K562 (cell line): Measurements from ENCODE around the gene NF1. TPM values are rescaled to one million over a fixed set of nuclear protein-coding genes. Genes with fewer than 3 reads are reported as not detected.

Source experiments
- ATAC-seq: fragments of 200-7000 bp; cut with Tn5 transposase; 3 replicates; pipeline ENCODE4 v1.9.1; 2020; ENCODE audit warnings: moderate library complexity
- BruUV-seq: library from RNA; stranded (reverse); fragments of 400-500 nt; replicated peaks from 2 replicates; lab custom pipeline; 2021; lab: Mats Ljungman, UMichigan
- CTCF ChIA-PET: fragments of 300-600 bp; formaldehyde crosslinking; extraction: SDS; loops from one replicate; lab custom pipeline; 2021; ENCODE audit warnings: low intra/inter-chr PET ratio; lab: Yijun Ruan, JAX
- POLR2A ChIA-PET: fragments of 300-600, 350-650 bp; sonication (Branson Sonifier 250); formaldehyde crosslinking; extraction: SDS; loops from one replicate; lab custom pipeline; 2021; ENCODE audit warnings: antibody characterized with exemption, inconsistent platforms; lab: Yijun Ruan, JAX
- DNase-seq, 4 experiments: peaks; one replicate each; pipeline versions ENCODE4 v3.0.0 to v3.0.0-alpha.2; 2011 to 2018; ENCODE audit warnings: low spot score in 3 of 4, mixed read lengths in 3 of 4; ENCODE audit errors: extremely low read depth in 1 of 4
- FAIRE-seq: peaks from 2 replicates; lab custom pipeline; 2011; peaks lifted over from hg19 to GRCh38; lab: Jason Lieb, UNC
- H2AFZ ChIP-seq: 2 replicates; pipeline ENCODE4 v1.6.0; 2011; ENCODE audit warnings: low read depth, low read length, control low read depth, inconsistent platforms
- H3K27ac ChIP-seq: fragments of 200-600 bp; 3 replicates; pipeline ENCODE4 v1.8.0; 2011; ENCODE audit warnings: low read depth, mild to moderate bottlenecking, control low read depth, inconsistent platforms, low read length, moderate library complexity, mixed read lengths; ENCODE audit errors: extremely low read depth
- H3K27me3 ChIP-seq, 2 experiments: fragments of 300-600 bp in 1 of 2; 2 replicates in 1 of 2; 3 replicates in 1 of 2; pipeline versions ENCODE4 v1.6.0 to v1.8.0; 2011; ENCODE audit warnings: inconsistent platforms in 2 of 2, low read length in 2 of 2, mild to moderate bottlenecking in 1 of 2, mixed read lengths in 1 of 2, moderate library complexity in 1 of 2; ENCODE audit not compliant: control insufficient read depth in 2 of 2, insufficient read depth in 2 of 2
- H3K36me3 ChIP-seq: fragments of 300-600 bp; 3 replicates; pipeline ENCODE4 v1.8.0; 2011; ENCODE audit warnings: mild to moderate bottlenecking, low read length, inconsistent platforms; ENCODE audit not compliant: control insufficient read depth, insufficient read depth
- H3K4me1 ChIP-seq, 2 experiments: fragments of 200-600 bp in 1 of 2; replicated peaks in 1 of 2; 2 replicates in 1 of 2; 3 replicates in 1 of 2; pipeline versions ENCODE4 v1.5.1 to v1.8.0; 2011; ENCODE audit warnings: inconsistent platforms in 2 of 2, low read length in 2 of 2, mild to moderate bottlenecking in 1 of 2, mixed read lengths in 1 of 2, moderate library complexity in 1 of 2; ENCODE audit not compliant: control insufficient read depth in 2 of 2, insufficient read depth in 2 of 2
- H3K4me2 ChIP-seq: 2 replicates; pipeline ENCODE4 v1.6.1; 2011; ENCODE audit warnings: low read length, control low read depth, inconsistent platforms, mixed read lengths; ENCODE audit not compliant: insufficient read depth
- H3K4me3 ChIP-seq: fragments of 200-600 bp; sonication (generic), shearing (Covaris generic); 2 replicates; pipeline ENCODE4 v1.5.1; 2016; ENCODE audit warnings: control low read depth, inconsistent platforms
- H3K79me2 ChIP-seq: fragments of 200-600 bp; 3 replicates; pipeline ENCODE4 v1.8.0; 2011; ENCODE audit warnings: low read length, inconsistent platforms; ENCODE audit not compliant: control insufficient read depth, insufficient read depth
- H3K9ac ChIP-seq, 2 experiments: 2 replicates each; pipeline versions ENCODE4 v1.6.0 to v1.6.1; 2011; ENCODE audit warnings: low read depth in 2 of 2, low read length in 2 of 2, control low read depth in 1 of 2, inconsistent platforms in 1 of 2, mild to moderate bottlenecking in 1 of 2, mixed read lengths in 1 of 2; ENCODE audit not compliant: insufficient read depth in 1 of 2
- H3K9me1 ChIP-seq: one replicate; pipeline ENCODE4 v1.6.0; 2011; ENCODE audit warnings: inconsistent platforms, mild to moderate bottlenecking, low read length, moderate library complexity; ENCODE audit not compliant: control insufficient read depth, insufficient read depth
- H3K9me3 ChIP-seq: replicated peaks from 2 replicates; pipeline ENCODE4 v1.5.1; 2011; ENCODE audit warnings: low read depth, low read length, inconsistent platforms; ENCODE audit not compliant: control insufficient read depth, insufficient read depth
- H4K20me1 ChIP-seq: replicated peaks from 2 replicates; pipeline ENCODE4 v1.6.1; 2011; ENCODE audit warnings: low read length, inconsistent platforms, mixed read lengths; ENCODE audit not compliant: control insufficient read depth, insufficient read depth
- ARID1B ChIP-seq: fragments of 450-650 bp; IDR thresholded peaks from 2 replicates; pipeline ENCODE4 v1.6.1; 2016; ENCODE audit warnings: antibody characterized with exemption, mild to moderate bottlenecking, inconsistent platforms
- FOSL1 ChIP-seq: fragments of 200-800 bp; sonication (Bioruptor generic); conservative IDR thresholded peaks from 2 replicates; pipeline ENCODE4 v1.6.1; 2016; ENCODE audit warnings: missing genetic modification characterization, missing compliant biosample characterization
- HDGF ChIP-seq: fragments of 450-650 bp; IDR thresholded peaks from 2 replicates; pipeline ENCODE4 v1.6.1; 2016
- HNRNPK ChIP-seq: fragments of 200-400 bp; formaldehyde crosslinking; IDR thresholded peaks from one replicate; pipeline ENCODE4 v1.6.1; 2018; ENCODE audit warnings: mild to moderate bottlenecking, low read depth, low read length; ENCODE audit not compliant: poor library complexity, severe bottlenecking
- OTX1 ChIP-seq: fragments of 450-650 bp; formaldehyde crosslinking; IDR thresholded peaks from 2 replicates; pipeline ENCODE4 v1.4.0; 2022; ENCODE audit warnings: mild to moderate bottlenecking
- POU5F1 ChIP-seq: fragments of 150-350 bp; IDR thresholded peaks from 2 replicates; pipeline ENCODE4 v1.6.1; 2014; ENCODE audit warnings: borderline replicate concordance, low read length, low read depth, mild to moderate bottlenecking; ENCODE audit not compliant: partially characterized antibody
- RBM17 ChIP-seq: fragments of 200-400 bp; formaldehyde crosslinking; IDR thresholded peaks from 2 replicates; pipeline ENCODE4 v1.6.1; 2017; ENCODE audit warnings: low read depth, mild to moderate bottlenecking, low read length, borderline replicate concordance
- RBM25 ChIP-seq: fragments of 200-400 bp; formaldehyde crosslinking; IDR thresholded peaks from 2 replicates; pipeline ENCODE4 v1.6.1; 2018; ENCODE audit warnings: low read length, low read depth, moderate library complexity; ENCODE audit not compliant: severe bottlenecking
- ZBTB7A ChIP-seq: IDR thresholded peaks from 2 replicates; pipeline ENCODE4 v1.6.1; 2011; ENCODE audit warnings: low read depth, mild to moderate bottlenecking, low read length, moderate library complexity, borderline replicate concordance; ENCODE audit not compliant: control insufficient read depth
- ZKSCAN8 ChIP-seq: fragments of 200-800 bp; sonication (Bioruptor generic); IDR thresholded peaks from 2 replicates; pipeline ENCODE4 v1.6.1; 2016; ENCODE audit warnings: missing genetic modification characterization, missing compliant biosample characterization
- ZNF134 ChIP-seq: fragments of 250-450 bp; sonication (Bioruptor Pico); conservative IDR thresholded peaks from 2 replicates; pipeline ENCODE4 v1.4.0; 2020
- ZNF146 ChIP-seq: IDR thresholded peaks from one replicate; pipeline ENCODE4 v1.6.1; 2018; ENCODE audit warnings: missing compliant biosample characterization; ENCODE audit not compliant: unreplicated experiment
- ZNF696 ChIP-seq: fragments of 250-450 bp; sonication (Bioruptor Pico); conservative IDR thresholded peaks from 2 replicates; pipeline ENCODE4 v1.4.0; 2020; ENCODE audit warnings: mild to moderate bottlenecking, moderate library complexity
- WGBS: fragments of 100-300 bp; shearing (Covaris generic); methylation state at CpG from one replicate; pipeline ENCODE4 v1.1.6; 2016; ENCODE audit warnings: low coverage, mixed read lengths; ENCODE audit not compliant: insufficient coverage; ENCODE audit errors: missing lambda C conversion rate; 5-methylcytosine and 5-hydroxymethylcytosine counted together
- in situ Hi-C: fragments of 300-500 bp; cut with MboI; formaldehyde crosslinking; loops from 4 replicates; pipeline ENCODE4 v1.15.0; 2018; ENCODE audit warnings: inconsistent platforms, mixed read lengths
- intact Hi-C: fragments of 100-400 bp; cut with micrococcal nuclease; formaldehyde crosslinking; loops from 2 replicates; pipeline ENCODE4 v1.14.2; 2022
- polyA plus RNA-seq, 8 experiments: library from polyadenylated mRNA; depleted of rRNA in 4 of 8; stranded (reverse) in 5 of 8; unstranded in 3 of 8; fragments of >200 nt; fragmentation: Nextera tagmentation in 2 of 8; fragmentation: Illumina TruSeq in 1 of 8; extraction: Ambion mirVana in 2 of 8; extraction: Trizol in 1 of 8; gene quantifications; 2 replicates each; pipeline versions ENCODE4 v1.2.1 to v1.2.3, GENCODE V29; 2011 to 2014; ENCODE audit warnings: inconsistent platforms in 1 of 8, missing spikeins in 1 of 8
- total RNA-seq, 7 experiments: library from RNA; depleted of rRNA in 6 of 7; stranded (reverse); fragments of >200 nt in 6 of 7; fragmentation: Illumina TruSeq in 2 of 7; extraction: Trizol in 2 of 7; gene quantifications; 2 replicates each; pipeline versions ENCODE4 v1.2.1 to v1.2.3, GENCODE V29; 2011 to 2021; ENCODE audit warnings: low replicate concordance in 1 of 7
- TF ChIP-seq, protein P1 (sequence below): fragments of 450-650 bp; conservative IDR thresholded peaks from 2 replicates; pipeline ENCODE4 v1.6.1; 2016; ENCODE audit warnings: missing genetic modification characterization, low read depth, mild to moderate bottlenecking, control low read depth, missing compliant biosample characterization
- TF ChIP-seq, protein P2 (sequence below): fragments of 200-800 bp; sonication (Bioruptor generic); IDR thresholded peaks from 2 replicates; pipeline ENCODE4 v1.6.1; 2017; ENCODE audit warnings: missing genetic modification characterization, missing compliant biosample characterization
- TF ChIP-seq, protein P3 (sequence below): fragments of 250-450 bp; sonication (Bioruptor Pico); IDR thresholded peaks from 2 replicates; pipeline ENCODE4 v1.8.0; 2022; ENCODE audit warnings: moderate library complexity, mild to moderate bottlenecking, inconsistent platforms
- TF ChIP-seq, protein P4 (sequence below), 2 experiments: fragments of 450-650 bp in 1 of 2; sonication (generic) in 1 of 2; formaldehyde crosslinking in 1 of 2; IDR thresholded peaks in 1 of 2; conservative IDR thresholded peaks in 1 of 2; 2 replicates each; pipeline versions ENCODE4 v1.6.1 to v1.8.1; 2016 to 2023; ENCODE audit warnings: mild to moderate bottlenecking in 2 of 2, moderate library complexity in 2 of 2, inconsistent platforms in 1 of 2, missing genetic modification reagents in 1 of 2

NF1 gene
- total and polyA plus RNA-seq, 9 of the 15 experiments (the other 6 are each of a cell fraction or from before 2014, with no cell fraction given): 3.4 to 41.9 (median 24.3) TPM

DNA sequence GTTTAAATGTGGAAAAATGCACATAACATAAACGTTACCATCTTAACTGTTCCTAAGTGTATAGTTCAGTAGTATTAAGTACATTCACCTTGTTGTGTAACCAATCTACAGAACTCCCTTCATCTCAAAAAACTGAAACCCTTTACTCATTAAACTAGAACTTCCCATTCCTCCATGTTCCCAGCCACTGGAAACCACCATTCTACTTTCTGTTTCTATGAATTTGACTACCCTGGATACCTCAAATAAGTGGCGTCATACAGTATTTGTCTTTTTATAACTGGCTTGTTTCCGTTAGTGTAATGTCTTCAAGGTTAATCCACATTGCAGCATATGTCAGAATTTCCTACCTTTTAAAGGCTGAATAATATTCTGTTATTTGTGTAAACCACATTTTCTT, 38.2 kb downstream of the NF1 start:
- intact Hi-C loops: no loop called here
- ATAC-seq (no peak), DNase-seq (no peak), FAIRE-seq (no peak)
- Histone ChIP-seq H3K9me1 (no peaks in the 10 kb centered on the region), H4K20me1 (no peaks in the 10 kb centered on the region; the same call in 1 of the 2 replicates), H3K9me3 (no peaks in the 10 kb centered on the region), H3K27me3 (no peaks in the 10 kb centered on the region), H3K4me1 (peaks cover 0 to 10% of the 10 kb centered on the region in 2 experiments; a peak in 2 of 5 replicates), H2AFZ (no peak overlapping the region), H3K79me2 (peaks cover 63% of the 10 kb centered on the region), H3K27ac (no peak overlapping the region), H3K4me3 (no peak overlapping the region), H3K4me2 (no peak overlapping the region), H3K9ac (no peak overlapping the region), H3K36me3 (peaks cover 2% of the 10 kb centered on the region; the same call in 2 of the 3 replicates)
- ChIA-PET CTCF (no interaction called here), POLR2A (interaction anchor here (1.2 kb wide), 1 partner anchor 12 kb away, joined by 3 read pairs; no protein-coding TSS in a partner anchor)
- in situ Hi-C loops: no loop called here
- WGBS: 73% methylated on average over 3 of the region's 3 CpGs
- no TSS peak for BruUV-seq
- TF ChIP-seq OTX1 (CRISPR knock-in tag) (no peak), ZNF146 (CRISPR knock-in tag) (no peak), ZNF696 (no peak), RBM25 (no peak), ZKSCAN8 (CRISPR knock-in tag) (no peak), RBM17 (no peak), ARID1B (no peak), HNRNPK (no peak), FOSL1 (tag) (no peak), POU5F1 (no peak), ZBTB7A (no peak), ZNF134 (CRISPR knock-in tag) (no peak), HDGF (no peak)
- TF ChIP-seq, protein P1, sequence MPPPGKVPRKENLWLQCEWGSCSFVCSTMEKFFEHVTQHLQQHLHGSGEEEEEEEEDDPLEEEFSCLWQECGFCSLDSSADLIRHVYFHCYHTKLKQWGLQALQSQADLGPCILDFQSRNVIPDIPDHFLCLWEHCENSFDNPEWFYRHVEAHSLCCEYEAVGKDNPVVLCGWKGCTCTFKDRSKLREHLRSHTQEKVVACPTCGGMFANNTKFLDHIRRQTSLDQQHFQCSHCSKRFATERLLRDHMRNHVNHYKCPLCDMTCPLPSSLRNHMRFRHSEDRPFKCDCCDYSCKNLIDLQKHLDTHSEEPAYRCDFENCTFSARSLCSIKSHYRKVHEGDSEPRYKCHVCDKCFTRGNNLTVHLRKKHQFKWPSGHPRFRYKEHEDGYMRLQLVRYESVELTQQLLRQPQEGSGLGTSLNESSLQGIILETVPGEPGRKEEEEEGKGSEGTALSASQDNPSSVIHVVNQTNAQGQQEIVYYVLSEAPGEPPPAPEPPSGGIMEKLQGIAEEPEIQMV (tag): no peak
- TF ChIP-seq, protein P2, sequence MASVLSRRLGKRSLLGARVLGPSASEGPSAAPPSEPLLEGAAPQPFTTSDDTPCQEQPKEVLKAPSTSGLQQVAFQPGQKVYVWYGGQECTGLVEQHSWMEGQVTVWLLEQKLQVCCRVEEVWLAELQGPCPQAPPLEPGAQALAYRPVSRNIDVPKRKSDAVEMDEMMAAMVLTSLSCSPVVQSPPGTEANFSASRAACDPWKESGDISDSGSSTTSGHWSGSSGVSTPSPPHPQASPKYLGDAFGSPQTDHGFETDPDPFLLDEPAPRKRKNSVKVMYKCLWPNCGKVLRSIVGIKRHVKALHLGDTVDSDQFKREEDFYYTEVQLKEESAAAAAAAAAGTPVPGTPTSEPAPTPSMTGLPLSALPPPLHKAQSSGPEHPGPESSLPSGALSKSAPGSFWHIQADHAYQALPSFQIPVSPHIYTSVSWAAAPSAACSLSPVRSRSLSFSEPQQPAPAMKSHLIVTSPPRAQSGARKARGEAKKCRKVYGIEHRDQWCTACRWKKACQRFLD (CRISPR knock-in tag): no peak
- TF ChIP-seq, protein P3, sequence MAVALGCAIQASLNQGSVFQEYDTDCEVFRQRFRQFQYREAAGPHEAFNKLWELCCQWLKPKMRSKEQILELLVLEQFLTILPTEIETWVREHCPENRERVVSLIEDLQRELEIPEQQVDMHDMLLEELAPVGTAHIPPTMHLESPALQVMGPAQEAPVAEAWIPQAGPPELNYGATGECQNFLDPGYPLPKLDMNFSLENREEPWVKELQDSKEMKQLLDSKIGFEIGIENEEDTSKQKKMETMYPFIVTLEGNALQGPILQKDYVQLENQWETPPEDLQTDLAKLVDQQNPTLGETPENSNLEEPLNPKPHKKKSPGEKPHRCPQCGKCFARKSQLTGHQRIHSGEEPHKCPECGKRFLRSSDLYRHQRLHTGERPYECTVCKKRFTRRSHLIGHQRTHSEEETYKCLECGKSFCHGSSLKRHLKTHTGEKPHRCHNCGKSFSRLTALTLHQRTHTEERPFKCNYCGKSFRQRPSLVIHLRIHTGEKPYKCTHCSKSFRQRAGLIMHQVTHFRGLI (CRISPR knock-in tag): no peak
- TF ChIP-seq, protein P4, sequence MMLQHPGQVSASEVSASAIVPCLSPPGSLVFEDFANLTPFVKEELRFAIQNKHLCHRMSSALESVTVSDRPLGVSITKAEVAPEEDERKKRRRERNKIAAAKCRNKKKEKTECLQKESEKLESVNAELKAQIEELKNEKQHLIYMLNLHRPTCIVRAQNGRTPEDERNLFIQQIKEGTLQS (IDR thresholded peaks at IDR 0.05): no peak
- TF ChIP-seq, protein P4 (CRISPR knock-in tag; conservative IDR thresholded peaks at IDR 0.05): no peak
